Measurements from ENCODE around the gene TCEAL8.
A peak's percentile ranks its signal among the peaks of the same experiment; 100 is the strongest.
"Not testable (repeated sequence)": the region's sequence is repeated elsewhere in the genome, so short reads cannot be mapped to it uniquely, and the experiment has no call there.

Gene TCEAL8, protein sequence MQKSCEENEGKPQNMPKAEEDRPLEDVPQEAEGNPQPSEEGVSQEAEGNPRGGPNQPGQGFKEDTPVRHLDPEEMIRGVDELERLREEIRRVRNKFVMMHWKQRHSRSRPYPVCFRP

DNA sequence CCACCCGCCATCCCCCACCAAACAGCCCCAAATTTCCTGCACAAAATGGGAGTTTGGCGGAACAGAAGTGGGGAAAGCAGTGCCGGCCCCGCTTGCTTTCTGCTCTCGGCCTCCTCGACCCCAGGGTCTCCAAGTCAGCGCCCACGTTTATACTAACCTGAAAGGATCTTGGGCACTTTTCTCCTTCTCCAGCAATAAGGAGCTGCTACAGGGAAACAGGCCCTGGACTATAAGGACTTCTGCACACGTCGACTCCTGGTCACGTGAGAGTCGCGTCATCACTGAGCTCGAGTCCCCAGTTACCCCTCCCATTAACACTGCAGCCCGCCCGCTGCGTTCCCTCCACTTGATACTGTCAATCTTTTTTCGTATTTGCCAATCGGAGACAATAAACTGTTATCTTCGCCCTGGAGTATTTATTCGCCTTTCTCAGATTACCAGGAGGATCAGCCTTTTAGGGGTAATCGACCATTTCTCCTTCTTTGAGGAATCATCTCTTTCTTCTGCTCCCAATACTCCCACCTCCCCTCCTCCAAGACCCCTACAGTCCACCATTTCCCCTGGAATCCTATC lies at the start of gene TCEAL8:
Gene TCEAL8, minus strand, starts transcription at position 235 of the 573 bp plus-strand sequence. CDS start 1,176 bp downstream, outside the sequence.
- peak; percentile 39 to 46 for DNase-seq

DNA sequence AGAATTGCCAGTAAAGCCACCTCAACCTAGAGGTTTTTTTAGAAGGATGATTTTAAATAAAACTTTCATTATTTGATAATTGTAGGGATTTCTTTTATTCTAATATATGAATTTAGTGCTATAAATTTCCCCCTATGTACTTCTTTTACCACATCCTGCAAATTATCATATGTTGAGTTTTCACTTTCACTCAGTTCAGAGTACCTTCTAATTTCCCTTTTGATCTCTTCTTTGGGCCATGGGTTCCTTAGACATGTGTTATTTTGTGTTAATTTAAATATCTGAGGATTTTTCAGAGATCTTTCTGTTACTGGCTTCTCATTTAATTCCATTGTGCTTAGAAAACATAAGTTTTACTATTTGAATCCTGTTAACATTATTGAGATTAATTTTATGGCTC lies 49.8 kb upstream of the TCEAL8 start:
- DNase-seq, result no peak

DNA sequence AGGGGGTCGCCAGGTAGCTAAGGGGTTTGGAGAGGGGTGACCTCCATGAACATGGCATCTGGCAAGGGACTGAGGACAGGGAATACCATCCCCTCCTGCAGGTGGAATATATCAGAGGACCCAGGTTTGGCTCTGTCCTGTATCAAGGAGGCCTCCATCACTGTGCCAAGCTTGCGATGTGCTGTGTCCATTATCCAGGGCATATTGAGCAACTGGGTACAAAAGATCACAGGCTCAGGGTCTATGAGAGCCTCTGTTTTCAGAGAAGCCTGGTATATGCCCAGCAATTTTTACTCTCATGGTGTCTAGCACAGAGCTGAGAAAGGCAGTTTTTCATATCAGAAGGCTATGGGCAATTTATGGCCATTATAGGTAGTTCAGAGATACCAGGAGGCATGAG lies 38.2 kb upstream of the TCEAL8 start:
- no peak for DNase-seq

DNA sequence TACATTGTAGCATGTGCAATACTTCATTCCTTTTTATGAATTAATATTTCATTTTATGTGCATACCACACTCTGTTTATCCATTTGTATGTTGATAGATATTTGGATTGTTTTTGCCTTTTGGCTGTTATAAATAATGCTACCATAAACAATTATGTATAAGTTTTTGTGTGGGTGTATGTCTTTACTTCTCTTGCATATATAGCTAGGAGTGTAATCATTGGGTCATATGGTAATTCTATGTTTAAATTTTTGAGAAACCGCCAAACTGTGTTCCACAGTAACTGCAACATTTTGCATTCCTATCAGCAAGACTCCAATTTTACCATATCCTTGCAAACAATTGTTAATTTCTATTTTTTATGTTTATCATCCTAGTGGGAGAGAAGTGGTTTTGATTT lies 24.7 kb upstream of the TCEAL8 start:
- DNase-seq, result no peak

DNA sequence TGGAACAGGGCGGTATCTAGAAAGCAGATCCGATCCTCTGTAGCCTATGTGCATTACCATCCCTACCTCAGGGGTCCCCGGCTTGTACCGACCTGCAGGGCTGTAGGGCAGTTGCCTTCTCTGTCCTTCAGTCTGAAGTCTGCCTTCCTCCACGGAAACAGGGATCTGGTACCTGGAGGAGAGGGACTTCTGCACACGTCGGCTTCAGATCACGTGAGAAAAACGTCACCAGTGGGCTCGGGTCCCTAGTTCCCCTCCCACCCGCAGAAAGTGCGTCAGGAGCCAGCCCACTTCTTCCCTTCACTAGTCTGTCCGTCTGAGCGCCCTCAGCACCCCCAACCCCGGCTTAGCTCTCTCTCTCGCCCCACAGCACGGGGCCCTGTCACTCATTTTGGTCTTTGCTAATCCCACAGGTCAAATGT lies 21.6 kb upstream of the TCEAL8 start, which contains the start of gene TCEAL5:
Gene TCEAL5, minus strand, starts transcription at position 170 of the 422 bp plus-strand sequence. CDS start 2,187 bp downstream, outside the sequence.
- DNase-seq, result no peak

DNA sequence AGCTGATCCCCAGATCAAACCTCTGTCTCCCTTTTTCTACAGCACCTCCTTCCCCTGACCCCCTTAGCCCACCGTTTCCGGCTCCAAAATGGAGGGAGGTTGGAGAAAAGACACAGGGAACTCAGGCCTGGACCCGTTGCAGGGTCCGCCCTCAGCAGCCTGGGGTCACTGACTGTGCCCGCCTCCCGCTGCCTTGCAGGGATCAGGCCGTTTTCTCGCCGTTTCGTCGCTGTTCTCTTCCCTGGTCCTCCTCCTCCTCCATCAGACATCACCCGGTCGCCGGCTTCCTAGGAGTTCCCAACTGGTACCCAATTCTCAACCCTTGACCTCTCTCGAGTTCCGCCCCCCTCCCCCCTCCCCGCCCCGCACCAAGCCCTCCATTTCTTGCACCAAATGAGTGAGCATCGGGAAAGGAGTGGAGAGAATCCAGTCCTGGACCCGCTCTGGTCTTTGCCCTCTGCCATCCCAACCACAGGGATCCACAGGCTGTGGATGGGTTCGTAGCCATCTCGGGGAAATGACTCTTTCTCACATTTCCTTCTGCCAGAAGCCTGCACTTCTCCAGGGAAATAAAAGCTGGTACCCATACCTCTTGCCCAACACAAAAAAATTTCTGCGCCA lies 21.1 kb upstream of the TCEAL8 start:
- DNase-seq, result no peak

DNA sequence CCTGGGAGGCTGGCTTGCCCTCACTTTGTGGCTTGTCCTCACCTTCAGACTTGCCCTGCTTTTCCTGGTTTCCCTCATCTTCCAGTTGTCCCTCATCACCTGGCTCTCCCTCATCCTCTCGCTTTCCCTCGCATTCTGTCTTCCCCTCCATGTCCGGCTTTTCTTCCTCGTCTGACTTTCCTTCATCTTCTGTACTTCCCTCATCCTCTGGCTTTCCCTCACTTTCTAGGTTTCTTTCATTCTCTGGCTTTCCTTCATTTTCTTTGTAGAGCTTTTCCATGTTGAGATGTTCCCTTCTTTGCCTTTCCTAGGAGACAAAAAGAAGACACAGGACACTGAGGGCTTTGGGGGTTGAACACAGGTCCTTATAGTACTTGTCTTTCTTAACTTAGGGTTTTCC lies 19.3 kb upstream of the TCEAL8 start:
- no peak for DNase-seq

DNA sequence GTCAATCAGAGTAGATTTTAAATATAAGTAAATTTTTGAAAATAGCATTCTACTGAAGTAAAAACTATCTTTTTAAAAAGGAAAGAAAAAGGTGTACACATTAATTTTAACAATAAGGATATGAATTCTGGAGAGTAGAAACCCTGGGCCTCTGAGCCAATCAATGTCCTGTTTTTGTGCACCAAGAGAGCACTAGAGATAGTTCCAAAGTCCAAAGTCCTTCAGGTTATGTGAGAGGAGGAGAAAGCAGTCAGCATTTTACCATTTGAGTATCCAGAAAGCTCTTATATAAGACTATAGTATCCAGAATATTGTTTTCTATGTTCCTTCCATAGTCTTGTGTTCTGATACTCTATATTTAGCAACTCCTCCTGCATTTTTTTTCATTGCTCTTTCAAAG lies 3.3 kb upstream of the TCEAL8 start:
- no peak for DNase-seq

DNA sequence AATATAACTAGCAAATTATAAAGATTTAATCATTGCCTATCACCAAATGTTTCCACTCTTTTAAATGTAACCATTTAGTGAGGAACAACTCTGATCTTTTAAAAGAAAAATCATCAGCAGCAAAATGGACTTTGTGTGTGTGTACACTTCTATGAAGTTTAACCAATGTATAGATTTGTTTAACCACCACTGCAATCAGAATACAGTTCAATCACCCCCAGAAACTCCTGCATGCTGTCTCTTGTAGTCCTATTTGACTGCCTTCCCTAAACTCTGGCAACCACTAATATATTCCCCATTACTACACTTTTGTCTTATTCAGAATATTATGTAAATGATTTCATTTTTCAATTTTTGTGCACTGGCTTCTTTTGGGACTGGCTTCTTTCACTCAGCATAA lies 1.7 kb upstream of the TCEAL8 start:
- DNase-seq, result no peak

DNA sequence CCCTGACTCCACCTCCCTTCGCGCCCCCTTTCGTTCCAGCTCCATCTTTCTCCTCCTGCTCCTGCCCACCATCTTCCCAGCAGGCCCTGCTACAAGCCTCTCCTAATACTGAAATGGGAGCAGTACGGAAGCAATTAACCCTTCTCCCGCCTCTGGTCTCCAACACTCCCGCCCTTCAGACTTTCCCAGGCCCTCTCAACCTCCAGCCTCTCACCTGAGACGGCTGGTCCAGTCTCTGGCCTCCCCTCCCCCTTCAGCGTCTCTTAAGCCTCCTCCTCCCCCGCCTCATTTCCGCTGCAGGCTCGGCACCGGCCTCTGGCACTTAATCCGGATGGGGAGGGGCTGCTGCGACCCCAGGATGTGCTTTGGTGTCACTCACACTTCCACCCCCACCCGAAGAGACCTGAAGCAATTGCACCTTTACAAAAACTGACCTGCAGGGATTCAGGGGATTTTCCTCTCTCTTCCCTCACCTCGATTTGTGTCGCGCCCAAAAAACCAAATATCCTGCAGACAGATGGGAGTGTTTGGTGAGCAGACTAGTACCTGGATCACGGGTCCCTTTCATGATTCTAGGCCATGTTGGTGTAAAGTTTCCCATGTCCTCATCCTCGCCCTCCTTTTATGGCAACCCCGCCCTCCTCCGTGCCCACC lies 657 bp downstream of the TCEAL8 start:
- no peak for DNase-seq

DNA sequence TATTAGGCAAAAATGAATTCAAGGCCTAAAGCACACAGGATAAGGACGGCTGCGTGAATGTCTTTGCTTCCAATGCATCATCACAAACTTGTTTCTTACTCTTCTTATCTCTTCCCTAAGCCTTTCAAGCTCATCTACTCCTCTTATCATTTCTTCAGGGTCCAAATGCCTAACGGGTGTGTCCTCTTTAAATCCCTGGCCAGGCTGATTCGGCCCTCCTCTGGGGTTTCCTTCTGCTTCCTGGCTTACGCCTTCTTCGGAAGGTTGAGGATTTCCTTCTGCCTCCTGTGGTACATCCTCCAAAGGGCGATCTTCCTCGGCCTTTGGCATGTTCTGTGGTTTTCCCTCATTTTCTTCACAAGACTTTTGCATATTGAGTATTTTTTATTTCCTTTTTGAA lies 1.3 kb downstream of the TCEAL8 start:
- no peak for DNase-seq

DNA sequence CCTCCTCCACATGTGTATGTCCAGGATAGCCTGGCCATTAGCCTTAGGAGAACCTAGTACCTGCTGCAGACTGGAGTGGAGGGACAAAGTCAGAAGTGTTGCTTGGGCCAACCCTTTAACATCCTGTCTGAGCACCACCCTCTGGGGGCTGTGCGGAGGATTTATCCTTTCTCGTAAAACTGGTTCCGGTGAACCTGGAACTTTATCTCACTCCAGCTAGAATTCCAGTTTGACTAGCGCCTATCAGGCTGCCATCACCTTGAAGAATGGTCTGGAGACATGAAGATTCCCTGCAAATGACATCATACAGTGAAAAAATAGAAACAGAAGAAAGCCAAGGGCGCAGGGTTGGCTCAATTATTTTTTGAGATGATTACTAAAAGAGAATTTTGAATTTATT lies 4.0 kb downstream of the TCEAL8 start:
- no peak for DNase-seq

DNA sequence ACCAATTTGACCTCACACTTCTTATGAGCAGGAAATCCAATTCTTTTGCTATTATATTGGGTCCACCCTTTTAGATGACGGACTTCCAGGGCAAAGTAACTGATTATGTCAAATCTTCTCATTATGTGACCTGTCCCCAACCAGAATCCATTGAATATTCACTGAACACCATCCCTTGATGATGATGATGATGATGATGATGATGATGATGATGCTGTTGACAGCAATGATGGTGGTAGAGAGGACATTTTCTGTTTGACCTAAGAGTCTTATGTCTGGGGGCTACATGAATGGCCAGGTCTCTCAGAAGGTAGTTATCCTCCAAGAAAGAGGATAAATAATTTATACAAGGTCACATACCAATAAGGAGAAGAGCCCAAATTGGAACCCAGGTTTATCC lies 5.2 kb downstream of the TCEAL8 start:
- no peak for DNase-seq

DNA sequence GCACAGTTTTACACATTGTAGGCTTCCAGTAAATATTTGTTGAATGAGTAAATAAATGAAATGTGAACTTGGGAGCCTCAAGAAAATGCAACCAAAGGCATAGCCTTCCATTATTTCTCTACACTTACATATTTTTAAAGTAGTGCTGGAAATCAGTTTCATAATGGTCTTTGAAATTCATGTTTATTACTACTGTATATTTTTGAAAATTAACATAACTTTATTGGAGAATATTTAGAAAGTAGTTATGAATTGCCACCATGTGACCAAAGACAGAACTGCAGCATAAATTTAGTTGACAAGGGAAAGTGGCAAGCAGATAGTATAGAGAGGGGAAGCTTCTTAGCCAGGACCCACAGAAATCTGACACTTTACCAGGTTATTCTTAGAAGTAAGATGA lies 6.4 kb downstream of the TCEAL8 start:
- DNase-seq, result no peak

DNA sequence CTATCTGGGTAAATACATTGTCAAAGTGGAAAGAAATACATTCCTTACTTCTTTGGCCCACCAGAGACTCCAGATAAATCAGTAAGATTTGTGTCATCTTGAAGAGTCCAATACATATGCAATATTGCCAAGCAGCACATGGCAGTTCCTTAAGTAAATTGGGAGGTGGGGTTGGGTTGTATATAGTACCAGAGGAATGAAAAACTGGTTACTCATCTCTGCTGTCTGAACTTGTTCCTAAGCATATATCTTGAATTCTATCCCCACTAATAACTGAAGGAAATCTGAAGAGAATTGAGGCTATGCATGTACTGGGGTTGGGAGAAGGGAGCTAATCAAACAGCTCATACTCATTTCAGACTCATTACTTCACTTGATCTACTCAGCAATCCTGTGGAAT lies 14.8 kb downstream of the TCEAL8 start:
- no peak for DNase-seq

DNA sequence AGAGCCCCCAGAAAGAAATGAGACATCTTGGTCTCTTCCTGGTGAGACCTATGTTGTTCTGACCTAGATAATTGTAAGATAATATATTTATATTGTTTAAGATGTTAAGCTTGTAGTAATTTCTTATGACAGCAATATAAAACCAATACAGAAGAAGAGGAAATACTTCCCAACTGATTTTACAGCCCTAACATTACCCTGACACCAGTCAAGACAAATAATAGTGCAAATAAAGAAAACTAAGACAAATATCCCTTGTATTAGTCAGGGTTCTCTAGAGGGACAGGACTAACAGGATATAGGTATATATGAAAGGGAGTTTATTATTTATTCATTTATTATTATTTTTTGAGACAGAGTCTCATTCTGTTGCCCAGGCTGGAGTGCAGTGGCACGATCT lies 18.7 kb downstream of the TCEAL8 start:
- no peak for DNase-seq

DNA sequence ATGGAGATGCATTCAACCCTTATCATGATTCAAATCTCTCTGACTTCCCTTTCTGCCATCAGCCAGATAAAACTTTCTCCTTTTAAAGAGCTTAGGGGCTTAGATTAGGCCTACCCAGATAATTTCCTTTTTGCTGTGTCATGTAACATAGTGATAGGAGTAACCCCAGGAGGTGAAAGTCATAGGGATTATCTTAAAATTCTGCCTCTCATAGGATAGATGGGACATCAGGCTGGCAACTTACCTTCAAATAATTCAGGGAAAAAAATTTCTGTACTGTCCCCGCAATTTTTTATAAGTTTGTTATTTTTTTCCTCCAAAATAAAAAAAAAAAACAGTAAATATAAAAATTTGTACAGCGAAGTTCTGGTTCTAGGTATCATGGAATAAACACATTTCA lies 19.3 kb downstream of the TCEAL8 start:
- not testable (repeated sequence) for DNase-seq

DNA sequence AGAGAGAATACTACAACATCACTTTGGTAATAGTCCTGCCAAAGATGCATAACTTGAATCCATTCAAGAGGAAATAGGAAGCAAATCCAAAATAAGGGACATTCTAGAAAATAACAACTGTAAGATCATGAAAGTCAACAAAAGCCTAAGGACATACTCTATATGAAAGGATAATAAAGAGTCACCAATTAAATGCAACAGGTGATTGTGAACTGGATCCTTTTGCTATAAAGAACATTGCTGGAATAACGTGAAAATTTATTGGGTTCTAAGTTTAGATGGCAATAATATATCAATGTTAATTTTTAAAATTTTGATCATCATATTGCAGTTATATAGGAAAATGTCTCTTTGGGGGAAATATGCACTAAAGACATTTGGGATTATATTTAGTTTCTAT lies 20.1 kb downstream of the TCEAL8 start:
- no peak for DNase-seq

DNA sequence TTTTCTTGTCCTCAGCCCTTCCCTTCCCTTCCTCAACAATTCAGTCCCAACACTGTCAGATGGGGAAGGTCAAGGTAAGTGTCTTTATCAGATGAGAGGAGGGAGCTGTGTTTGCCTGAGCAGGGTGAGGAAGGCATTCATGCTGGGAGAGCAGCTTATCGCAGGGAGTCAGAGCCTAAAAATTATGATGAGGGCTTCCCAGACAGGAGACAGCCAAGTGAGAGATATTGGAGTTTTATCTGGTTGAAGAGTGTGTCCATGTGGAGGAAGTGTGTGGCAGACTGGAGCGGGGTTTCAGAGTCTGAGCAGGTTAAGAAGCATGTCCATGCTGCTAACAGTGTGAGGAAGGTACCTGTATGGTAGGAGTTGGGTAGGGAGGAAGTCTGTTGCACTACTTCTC lies 21.7 kb downstream of the TCEAL8 start:
- DNase-seq, result no peak

DNA sequence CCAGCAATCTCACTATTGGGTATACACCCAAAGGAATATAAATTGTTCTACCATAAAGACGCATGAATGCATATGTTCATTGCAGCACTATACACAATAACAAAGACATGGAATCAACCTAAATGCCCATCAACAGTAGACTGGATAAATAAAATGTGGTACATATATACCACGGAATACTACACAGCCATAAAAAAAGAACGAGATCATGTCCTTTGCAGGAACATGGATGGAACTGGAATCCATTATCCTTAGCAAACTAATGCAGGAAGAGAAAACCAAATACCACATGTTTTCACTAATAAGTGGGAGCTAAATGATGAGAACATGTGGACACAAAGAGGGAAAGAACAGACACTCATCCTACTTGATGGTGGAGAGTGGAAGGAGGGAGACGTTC lies 29.0 kb downstream of the TCEAL8 start:
- DNase-seq, result not testable (repeated sequence)

DNA sequence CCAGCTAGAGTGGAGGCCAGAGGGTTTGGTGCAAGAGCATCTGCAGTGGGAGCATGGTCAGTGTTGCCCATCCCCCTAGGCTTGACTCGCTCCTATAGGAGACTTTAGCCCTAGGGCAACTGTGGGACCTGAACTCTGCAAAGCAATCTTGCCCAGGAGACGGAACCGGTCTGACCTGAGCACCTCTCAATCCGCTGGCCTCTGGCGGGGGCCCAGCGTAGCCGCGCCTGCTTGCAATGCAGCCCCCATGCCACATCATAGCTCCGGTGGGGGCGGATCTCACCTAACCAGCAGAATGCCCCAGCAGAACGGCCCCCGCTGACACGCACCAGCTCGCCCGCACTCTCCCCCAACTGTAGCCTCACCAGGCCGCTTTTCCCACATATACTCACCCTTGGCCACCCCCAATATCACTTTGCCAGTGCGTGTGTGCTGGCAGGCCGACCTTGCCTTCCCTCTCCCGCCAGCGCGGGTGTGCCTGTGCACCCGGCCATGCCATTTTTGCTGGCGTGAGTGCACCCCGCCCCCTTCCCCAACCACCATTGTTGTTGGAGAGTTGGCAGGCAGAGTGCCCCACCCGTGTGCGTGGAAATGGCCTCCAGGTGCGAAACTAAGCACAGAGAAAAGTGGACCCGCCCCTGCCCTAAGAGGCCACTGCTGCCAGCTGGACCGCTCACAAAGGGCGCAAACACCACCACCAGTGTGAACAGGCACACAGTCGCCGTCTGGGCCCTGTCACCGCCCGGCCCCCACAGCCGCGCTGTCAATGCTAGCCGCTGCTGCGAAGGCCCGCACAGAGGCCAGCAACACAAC lies 34.2 kb downstream of the TCEAL8 start:
- no peak for DNase-seq

DNA sequence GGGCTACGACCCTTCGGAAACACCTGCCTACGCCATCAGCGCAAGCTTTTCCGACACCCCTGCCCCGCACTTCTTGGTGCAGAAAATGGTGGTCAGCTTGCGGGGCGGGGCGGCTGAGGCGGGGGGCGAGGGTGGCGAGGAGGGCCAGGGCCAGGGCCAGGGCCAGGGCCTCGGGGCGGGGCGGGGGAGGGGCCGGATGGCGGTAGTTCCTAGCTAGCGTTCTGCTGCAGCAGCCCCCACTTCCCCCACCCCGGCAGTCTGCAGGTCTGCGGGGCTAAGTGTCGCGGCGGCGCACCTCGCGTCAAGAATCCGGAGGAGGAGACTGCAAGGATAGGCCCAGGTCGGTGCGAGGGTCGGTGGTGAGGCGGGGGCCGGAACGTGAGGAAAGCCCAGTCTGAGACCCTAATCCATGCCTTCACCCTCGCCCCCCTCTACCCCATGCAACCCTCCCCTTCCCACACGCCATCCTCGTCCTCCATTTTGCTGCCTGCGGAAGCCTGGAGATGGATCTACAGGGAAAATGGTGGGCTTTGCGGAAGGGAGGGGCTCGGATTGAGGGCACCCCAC lies 39.4 kb downstream of the TCEAL8 start:
- DNase-seq, result peak; percentile 8 to 22

DNA sequence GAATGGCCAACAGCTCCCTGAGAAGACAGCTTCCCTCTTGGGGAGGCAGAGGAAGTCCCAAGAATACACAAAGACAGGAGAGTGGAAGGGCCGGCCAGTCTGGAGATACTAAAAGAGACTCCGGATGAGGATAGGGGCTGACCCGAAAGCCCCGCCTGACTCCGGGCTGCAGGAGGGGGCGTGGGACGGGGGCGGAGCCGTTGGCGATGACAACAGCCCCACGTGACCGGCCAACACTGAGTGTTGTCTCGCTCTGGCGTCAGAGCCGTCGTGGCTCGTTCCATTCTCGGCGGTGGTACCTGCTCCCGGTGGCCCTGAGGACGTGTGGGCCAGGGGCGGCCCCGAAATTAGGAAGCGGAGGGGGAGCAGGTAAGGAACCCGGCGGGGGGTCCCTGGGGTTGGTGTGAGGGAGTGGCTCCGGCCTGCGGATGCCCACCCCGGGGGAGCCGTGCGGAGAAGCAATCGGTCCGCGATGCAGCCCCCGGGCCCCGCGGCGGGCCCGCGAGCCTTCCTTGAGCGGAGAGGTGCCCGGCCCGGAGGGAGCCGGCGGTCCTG lies 40.0 kb downstream of the TCEAL8 start, which contains the start of gene BEX4:
Gene BEX4, plus strand, starts transcription at position 239 of the 555 bp plus-strand sequence. CDS start 1,046 bp downstream, outside the sequence.
- peak; percentile 77 for DNase-seq

Measured in activated CD4-positive, alpha-beta T cell treated with anti-CD3 and anti-CD28 coated beads, Interleukin-2, amount 50 U/mL, for 4 hours (primary cell).